ENCODE results near the gene LYPLA2.

The LYPLA2 gene

GRCh38 chr1:23745515-23745914 lies 45.4 kb upstream of the LYPLA2 start:
- Histone ChIP-seq H3K27me3 (ENCODE audit: insufficient read depth, low read depth) (no peaks in the 10 kb centered on the region), H3K36me3 (ENCODE audit: insufficient read depth) (peaks cover under 1% of the 10 kb centered on the region; the same call in 1 of the 2 replicates), H3K9ac (no peak overlapping the region), H3K27ac (no peak overlapping the region), H3K4me3 (IDR thresholded peaks at IDR 0.05; ENCODE audit: insufficient read depth, low read depth, low read length) (no peak overlapping the region), H3K4me1 (ENCODE audit: low read depth, poor library complexity, severe bottlenecking) (peaks cover 39% of the 10 kb centered on the region), H4K20me1 (ENCODE audit: insufficient read depth) (peaks cover 10% of the 10 kb centered on the region), H3K4me2 (peak overlapping the region; percentile 88; the same call in 1 of the 2 replicates), H2AFZ (ENCODE audit: low read depth) (no peak overlapping the region), H3K79me2 (ENCODE audit: insufficient read depth, low read depth) (peaks cover 47% of the 10 kb centered on the region)
- TF ChIP-seq, protein P1, sequence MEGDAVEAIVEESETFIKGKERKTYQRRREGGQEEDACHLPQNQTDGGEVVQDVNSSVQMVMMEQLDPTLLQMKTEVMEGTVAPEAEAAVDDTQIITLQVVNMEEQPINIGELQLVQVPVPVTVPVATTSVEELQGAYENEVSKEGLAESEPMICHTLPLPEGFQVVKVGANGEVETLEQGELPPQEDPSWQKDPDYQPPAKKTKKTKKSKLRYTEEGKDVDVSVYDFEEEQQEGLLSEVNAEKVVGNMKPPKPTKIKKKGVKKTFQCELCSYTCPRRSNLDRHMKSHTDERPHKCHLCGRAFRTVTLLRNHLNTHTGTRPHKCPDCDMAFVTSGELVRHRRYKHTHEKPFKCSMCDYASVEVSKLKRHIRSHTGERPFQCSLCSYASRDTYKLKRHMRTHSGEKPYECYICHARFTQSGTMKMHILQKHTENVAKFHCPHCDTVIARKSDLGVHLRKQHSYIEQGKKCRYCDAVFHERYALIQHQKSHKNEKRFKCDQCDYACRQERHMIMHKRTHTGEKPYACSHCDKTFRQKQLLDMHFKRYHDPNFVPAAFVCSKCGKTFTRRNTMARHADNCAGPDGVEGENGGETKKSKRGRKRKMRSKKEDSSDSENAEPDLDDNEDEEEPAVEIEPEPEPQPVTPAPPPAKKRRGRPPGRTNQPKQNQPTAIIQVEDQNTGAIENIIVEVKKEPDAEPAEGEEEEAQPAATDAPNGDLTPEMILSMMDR (conservative IDR thresholded peaks at IDR 0.05; ENCODE audit: low read depth, low read length), result peak; percentile 42; the same call in 1 of the 2 replicates

DNA sequence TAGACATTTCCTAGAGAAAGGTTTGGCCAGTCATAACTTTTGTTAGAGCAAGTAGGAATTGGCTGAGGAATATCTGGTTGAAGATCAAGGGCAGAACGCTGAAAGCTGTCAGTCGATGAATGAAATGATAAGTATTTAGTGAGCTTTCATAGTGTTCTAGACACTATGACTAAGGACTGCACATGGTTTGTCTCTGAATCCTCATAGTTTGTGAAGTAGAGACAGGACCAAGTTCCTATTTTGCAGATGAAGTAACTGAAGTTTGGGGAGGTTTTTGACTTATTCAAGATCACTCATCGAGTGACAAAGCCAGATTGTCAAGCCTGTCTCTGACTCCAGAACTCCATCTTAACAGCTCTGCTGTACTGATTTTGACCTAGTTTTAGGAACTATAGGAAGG lies 42.9 kb upstream of the LYPLA2 start:
- no peak overlapping the region for H3K4me3 ChIP-seq (IDR thresholded peaks at IDR 0.05; ENCODE audit: insufficient read depth, low read depth, low read length)
- H3K4me1 ChIP-seq (ENCODE audit: low read depth, poor library complexity, severe bottlenecking), result peaks cover 26% of the 10 kb centered on the region
- TF ChIP-seq, protein P1 (conservative IDR thresholded peaks at IDR 0.05; ENCODE audit: low read depth, low read length), result no peak
- H3K79me2 ChIP-seq (ENCODE audit: insufficient read depth, low read depth), result peaks cover 47% of the 10 kb centered on the region
- no peaks in the 10 kb centered on the region for H3K27me3 ChIP-seq (ENCODE audit: insufficient read depth, low read depth)
- peaks cover 10% of the 10 kb centered on the region for H4K20me1 ChIP-seq (ENCODE audit: insufficient read depth)
- H2AFZ ChIP-seq (ENCODE audit: low read depth), result no peak overlapping the region
- no peak overlapping the region for H3K4me2 ChIP-seq
- no peak overlapping the region for H3K27ac ChIP-seq
- H3K36me3 ChIP-seq (ENCODE audit: insufficient read depth), result peaks cover 14% of the 10 kb centered on the region
- no peak overlapping the region for H3K9ac ChIP-seq

DNA sequence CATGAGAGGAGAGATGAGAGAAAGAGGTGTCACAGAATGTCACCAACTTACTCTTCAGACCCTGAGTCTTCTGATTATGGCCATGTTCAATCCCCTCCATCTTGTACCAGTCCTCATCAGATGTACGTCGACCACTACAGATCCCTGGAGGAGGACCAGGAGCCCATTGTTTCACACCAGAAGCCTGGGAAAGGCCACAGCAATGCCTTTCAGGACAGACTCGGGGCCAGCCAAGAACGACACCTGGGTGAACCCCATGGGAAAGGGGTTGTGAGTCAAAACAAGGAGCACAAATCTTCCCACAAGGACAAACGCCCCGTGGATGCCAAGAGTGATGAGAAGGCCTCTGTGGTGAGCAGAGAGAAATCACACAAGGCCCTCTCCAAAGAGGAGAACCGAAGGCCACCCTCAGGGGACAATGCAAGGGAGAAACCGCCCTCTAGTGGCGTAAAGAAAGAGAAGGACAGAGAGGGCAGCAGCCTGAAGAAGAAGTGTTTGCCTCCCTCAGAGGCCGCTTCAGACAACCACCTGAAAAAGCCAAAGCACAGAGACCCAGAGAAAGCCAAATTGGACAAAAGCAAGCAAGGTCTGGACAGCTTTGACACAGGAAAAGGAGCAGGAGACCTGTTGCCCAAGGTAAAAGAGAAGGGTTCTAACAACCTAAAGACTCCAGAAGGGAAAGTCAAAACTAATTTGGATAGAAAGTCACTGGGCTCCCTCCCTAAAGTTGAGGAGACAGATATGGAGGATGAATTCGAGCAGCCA lies 39.7 kb upstream of the LYPLA2 start:
- Histone ChIP-seq H3K9ac (no peak overlapping the region), H3K4me2 (no peak overlapping the region), H3K27me3 (ENCODE audit: insufficient read depth, low read depth) (no peaks in the 10 kb centered on the region), H3K79me2 (ENCODE audit: insufficient read depth, low read depth) (peaks cover 22% of the 10 kb centered on the region; the same call in 1 of the 2 replicates), H3K4me1 (ENCODE audit: low read depth, poor library complexity, severe bottlenecking) (peaks cover 8% of the 10 kb centered on the region), H4K20me1 (ENCODE audit: insufficient read depth) (peaks cover 7% of the 10 kb centered on the region), H3K27ac (no peak overlapping the region), H3K4me3 (IDR thresholded peaks at IDR 0.05; ENCODE audit: insufficient read depth, low read depth, low read length) (no peak overlapping the region), H3K36me3 (ENCODE audit: insufficient read depth) (peaks cover 14% of the 10 kb centered on the region), H2AFZ (ENCODE audit: low read depth) (no peak overlapping the region)
- TF ChIP-seq, protein P1 (conservative IDR thresholded peaks at IDR 0.05; ENCODE audit: low read depth, low read length), result peak; percentile 83

DNA sequence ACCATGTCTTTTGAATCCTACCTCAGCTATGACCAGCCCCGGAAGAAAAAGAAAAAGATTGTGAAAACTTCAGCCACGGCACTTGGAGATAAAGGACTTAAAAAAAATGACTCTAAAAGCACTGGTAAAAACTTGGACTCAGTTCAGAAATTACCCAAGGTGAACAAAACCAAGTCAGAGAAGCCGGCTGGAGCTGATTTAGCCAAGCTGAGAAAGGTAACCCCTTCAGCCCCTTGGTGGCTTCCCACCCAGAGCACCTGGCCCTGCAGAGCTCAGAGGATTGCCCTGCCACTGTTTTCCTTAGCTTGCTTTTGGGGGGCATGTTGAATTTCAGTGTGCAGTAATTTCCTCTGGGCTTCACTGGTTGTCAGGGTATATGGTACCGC lies 39.1 kb upstream of the LYPLA2 start:
- peaks cover 5% of the 10 kb centered on the region for H4K20me1 ChIP-seq (ENCODE audit: insufficient read depth)
- no peak overlapping the region for H3K9ac ChIP-seq
- peaks cover 14% of the 10 kb centered on the region for H3K36me3 ChIP-seq (ENCODE audit: insufficient read depth)
- peaks cover 8% of the 10 kb centered on the region for H3K4me1 ChIP-seq (ENCODE audit: low read depth, poor library complexity, severe bottlenecking)
- H3K27me3 ChIP-seq (ENCODE audit: insufficient read depth, low read depth), result no peaks in the 10 kb centered on the region
- H3K27ac ChIP-seq, result no peak overlapping the region
- H2AFZ ChIP-seq (ENCODE audit: low read depth), result no peak overlapping the region
- peaks cover 16% of the 10 kb centered on the region; the same call in 1 of the 2 replicates for H3K79me2 ChIP-seq (ENCODE audit: insufficient read depth, low read depth)
- TF ChIP-seq, protein P1 (conservative IDR thresholded peaks at IDR 0.05; ENCODE audit: low read depth, low read length), result no peak
- no peak overlapping the region for H3K4me3 ChIP-seq (IDR thresholded peaks at IDR 0.05; ENCODE audit: insufficient read depth, low read depth, low read length)
- no peak overlapping the region for H3K4me2 ChIP-seq

All from KMS-11 (cell line).